ENCODE measurements around the gene TMPRSS4. TPM values are rescaled to one million over a fixed set of nuclear protein-coding genes. Genes with fewer than 3 reads are reported as not detected.
A peak's percentile ranks its signal among the peaks of the same experiment; 100 is the strongest.
"Not testable (repeated sequence)": the region's sequence is repeated elsewhere in the genome, so short reads cannot be mapped to it uniquely, and the experiment has no call there.

TMPRSS4 gene
- total RNA-seq, 1 experiment from 2014 or later = 152 TPM

DNA sequence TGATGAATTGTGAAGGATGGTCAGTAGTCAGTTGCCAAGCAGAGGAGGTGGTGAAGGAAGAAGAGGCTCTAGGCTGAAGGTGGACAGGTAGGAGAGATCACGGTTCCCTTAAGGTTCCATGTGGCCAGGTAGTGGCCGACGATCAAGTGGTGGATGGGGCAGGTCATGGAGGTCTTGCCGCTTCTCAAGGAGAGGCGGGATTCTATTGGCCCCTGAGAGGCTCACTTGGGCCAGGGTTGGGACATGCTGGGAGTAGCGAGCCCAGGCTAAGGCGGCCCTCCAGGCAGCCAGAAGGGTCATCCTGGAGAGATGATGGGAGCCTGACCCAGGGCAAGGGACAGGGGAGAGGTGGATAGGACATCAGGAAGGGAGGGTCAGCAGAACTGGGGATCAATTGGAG lies 20.9 kb upstream of the TMPRSS4 start:
- no peak for DNase-seq (ENCODE audit: low spot score)

DNA sequence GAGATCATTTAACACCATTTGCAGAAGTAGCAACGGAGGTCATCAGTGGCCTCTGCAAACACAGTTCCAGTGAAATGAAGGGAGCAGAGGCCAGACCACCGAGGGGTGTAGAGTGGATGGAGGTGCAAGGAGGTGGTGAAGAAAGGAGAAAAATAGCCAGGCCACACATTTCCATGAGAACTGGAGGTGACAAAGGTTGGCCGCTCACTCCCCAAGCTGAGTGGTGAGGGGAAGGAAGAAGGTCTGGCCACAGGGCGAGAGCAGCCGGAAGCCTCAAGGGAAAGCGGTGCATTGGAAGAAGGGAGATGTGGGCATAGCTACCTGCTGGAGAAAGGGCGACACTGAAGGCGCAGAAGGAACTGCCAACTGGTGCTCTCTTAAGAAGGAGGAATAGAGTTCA lies 20.1 kb upstream of the TMPRSS4 start:
- no peak for DNase-seq (ENCODE audit: low spot score)

DNA sequence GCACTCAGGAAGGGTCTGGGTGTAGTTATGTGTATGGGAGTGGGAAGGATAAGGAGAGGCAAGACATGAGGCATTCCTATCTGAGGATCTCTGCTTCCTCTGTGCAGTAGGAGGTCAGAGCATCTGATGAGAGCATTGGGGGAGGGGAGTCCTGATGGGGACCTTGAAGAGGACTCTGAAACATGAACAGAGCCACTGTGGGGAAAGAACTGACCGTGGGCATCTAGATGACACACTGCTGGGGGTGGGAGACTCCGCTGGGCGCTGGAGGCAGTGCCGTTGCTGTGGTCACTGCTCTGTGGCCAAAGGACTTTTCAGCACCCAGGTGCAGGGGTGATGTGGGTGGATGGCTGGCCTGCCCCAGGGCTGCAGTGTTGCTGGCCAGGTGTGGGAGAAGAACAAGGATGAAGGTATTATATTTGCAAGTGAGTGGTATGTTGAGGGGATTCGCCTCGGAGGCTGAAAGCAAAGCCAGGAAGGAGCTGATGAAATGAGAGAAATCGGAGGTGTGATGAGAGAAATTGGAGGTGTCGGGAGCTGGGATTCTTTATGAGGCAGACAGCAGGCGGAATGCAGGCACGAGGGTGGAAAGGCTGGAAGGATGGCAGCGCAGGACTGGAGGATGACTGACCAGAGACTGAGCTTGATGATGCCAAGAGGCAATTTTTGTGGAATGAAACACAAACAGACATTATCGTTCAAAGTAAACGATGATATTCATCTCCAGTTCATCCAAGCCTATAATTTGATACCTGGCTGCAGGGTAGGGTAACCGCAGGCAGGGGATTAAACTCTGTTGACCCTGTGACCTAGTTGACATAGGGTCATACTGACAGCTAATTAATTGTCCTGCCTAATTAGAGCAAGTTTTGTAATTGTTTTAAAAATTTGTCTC lies 19.4 kb upstream of the TMPRSS4 start:
- DNase-seq (ENCODE audit: low spot score) = no peak

DNA sequence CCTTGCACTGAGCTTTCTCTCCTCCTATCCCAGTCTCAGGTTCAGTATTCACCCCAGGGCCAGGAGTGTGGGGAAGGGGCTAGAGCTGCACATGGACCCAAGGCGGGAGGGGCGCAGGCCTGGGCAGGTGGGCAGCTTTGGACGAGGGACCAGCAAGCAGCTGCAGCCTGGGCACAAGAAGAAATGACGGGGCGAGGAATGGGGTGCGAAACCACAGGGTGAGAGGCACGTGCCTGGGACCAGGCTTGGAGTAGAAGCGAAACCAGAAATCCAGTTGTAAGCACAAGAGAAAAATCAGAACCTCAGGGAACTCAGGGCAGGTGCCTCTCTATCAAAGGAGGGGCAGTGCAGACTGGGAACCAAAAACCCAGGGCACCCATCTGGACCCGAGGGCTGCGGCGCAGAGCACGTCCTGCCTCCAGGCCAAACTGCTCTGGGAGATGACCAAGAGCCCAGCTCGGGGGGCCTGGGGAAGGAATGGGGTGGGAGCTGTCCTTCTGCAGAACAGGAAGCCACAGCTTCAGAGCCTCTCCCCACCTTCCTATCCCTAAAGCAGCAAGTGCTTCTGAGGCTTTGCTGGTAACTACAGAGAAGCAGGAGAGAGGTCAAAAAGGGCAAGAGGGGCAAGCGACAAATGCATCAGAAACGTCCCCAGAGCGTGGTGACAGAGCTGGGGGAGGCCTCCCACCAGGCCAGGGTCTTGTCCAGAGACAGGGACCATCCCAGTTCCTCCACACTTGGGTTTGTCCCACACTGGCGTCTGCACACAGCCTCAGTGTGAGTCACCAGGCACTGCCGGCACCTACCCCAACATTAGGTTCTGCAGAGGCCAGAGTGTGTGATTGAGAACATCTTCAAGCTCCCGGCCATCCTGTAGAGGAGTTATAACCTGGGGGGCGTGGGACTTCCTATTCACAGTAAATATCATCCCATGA lies 18.3 kb upstream of the TMPRSS4 start:
- no peak for DNase-seq (ENCODE audit: low spot score)

DNA sequence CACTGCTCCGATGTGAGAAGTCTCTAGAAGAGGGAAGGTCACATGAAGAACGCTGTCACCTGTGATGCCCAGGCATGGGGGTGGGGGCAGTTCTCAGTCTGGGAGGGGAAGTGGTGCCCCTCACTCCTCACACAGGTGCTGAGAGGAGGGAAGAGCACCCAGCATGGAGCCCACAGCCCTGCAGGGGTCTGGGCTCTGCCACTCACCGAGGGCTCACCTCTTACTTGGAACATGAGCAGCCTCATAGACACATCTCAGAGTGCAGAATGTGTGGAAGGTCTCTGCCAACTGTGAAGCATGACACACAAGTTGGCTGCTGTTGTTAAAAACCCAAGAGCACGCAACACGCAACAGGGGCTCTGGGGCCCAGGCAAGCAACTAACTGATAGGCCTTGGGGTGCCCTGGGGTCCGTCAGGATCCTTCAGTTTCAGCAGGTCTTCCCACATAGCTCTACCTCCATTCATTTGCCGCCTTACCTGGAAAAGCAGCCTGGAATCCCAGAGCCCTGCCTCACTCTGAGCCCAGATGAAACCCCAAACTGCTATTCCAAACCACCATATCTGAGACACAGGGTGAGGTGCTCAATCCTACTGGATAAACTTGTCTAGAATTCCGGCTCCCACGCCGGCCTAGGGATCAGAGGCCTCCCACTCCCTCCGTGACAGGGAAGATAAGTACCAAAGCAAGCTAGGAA lies 17.5 kb upstream of the TMPRSS4 start:
- no peak for DNase-seq (ENCODE audit: low spot score)

DNA sequence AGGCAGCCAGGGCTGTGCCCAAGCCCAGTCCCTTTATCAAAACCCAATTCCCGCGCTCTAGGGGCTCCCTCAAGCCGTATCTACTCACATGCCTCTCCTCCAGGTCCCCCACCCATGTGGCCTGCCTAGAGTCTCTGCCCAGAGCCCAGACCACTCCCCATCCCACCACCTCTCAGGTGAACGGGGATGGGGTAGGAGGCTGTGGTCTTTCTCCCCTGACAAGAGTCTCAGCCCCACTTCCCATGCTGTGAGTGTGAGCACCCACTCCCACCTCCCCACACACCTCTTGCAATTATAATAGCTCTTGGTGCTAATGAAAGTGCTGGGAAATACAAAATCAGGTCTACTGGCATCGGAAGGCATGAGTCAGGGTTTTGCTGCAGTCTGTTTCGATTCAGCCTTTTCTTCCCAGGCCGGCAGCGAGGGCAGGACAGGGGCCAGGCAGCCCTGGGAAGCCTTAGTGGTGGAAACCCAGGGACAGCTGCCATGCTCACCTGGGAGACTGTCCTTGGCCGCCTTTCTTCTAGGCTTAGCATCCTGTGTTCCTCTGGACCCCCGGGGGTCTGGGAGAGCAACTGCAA lies 16.7 kb upstream of the TMPRSS4 start:
- DNase-seq (ENCODE audit: low spot score) = no peak

DNA sequence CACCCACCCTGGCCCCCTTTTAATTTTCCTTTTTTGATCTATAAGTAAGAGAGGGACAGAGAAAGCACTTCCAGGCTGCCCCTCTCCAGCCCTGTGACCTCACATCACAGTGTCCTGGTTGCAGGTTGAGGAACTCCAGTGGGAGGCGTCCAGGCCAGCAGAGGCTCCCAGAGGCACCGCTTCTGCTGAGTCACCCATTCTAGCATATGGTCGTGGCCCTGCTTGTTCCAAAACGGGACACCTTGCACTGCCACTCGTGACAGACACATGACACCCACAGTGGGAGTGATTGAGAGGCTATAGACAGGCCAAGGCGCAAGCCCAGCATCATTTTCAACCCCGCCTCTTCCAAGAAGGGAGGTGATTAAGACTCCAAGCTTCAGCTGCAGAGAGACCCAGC lies 16.0 kb upstream of the TMPRSS4 start:
- DNase-seq (ENCODE audit: low spot score) = no peak

DNA sequence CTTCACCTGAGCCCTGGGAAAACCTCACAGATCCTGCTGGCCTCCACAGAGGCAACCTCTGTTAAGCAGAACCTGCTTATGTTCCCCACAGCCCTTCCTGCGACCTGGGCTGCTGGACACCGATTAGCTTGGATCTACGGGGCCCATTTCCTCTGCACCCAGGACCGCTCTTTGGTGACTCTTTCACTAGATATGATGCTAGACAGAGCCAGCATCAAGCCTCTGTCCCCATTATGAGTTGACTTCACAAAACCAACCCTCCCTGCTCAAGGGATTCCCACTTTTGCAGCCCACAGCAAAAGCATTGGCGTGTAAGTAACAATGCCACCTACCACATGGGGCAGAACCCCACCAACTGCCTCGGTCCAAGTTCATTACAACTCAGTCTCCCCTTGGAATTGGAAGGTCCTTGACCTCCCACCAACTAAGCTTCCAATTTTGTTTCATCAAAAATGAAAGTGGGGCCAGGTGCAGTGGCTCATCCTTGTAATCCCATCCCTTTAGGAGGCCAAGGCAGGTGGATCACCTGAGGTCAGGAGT lies 15.2 kb upstream of the TMPRSS4 start:
- no peak for DNase-seq (ENCODE audit: low spot score)

DNA sequence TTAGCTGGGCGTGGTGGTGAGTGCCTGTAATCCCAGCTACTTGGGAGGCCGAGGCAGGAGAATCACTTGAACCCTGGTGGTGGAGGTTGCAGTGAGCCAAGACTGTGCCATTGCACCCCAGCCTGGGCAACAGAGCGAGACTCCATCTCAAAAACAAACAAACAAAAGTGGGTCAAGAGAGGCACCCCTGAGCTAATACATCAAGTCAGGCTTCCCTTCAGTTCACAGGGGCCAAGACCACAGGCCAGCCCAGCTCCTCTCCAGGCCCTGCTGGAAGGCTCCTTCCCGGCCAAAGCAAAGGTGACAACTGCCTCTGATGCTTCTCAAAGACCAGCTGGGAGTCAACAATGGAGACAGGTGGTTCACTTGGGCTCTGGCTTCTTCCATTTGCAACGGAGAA lies 14.7 kb upstream of the TMPRSS4 start:
- DNase-seq (ENCODE audit: low spot score) = not testable (repeated sequence)

DNA sequence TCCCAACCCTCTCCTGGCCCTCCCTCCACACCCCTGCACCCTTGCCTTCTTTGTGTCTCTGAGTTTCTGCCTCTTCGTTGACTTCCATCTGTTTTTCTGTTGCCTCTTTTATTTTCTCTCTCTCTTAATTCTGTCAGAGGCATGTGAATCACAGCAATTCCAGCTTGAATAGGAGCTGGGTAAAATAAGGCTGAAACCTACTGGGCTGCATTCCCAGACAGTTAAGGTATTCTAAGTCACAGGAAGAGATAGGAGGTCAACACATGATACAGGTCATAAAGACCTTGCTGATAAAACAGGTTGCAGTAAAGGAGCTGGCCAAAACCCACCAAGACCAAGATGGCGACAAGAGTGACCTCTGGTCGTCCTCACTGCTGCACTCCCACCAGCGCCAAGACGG lies 14.2 kb upstream of the TMPRSS4 start:
- not testable (repeated sequence) for DNase-seq (ENCODE audit: low spot score)

DNA sequence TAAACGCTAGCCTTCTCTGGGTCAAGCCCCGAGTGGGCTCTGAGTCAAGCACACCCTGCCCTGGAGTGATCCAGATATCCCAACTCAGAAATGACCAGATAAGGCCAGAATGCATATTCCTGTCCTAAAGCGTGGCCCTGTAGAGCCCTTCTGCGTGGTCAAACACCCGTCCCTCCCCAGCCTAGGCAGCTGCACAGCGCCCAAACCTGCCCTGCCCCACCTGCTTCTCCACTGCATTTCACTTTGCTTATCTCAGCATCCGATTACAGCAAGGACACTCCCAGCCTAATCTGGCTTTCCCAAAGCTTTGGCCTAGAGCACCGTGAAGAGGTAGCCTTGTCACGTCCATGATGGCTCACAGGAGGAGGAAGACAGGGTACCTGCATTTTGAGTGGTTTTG lies 11.9 kb upstream of the TMPRSS4 start:
- DNase-seq (ENCODE audit: low spot score) = no peak

DNA sequence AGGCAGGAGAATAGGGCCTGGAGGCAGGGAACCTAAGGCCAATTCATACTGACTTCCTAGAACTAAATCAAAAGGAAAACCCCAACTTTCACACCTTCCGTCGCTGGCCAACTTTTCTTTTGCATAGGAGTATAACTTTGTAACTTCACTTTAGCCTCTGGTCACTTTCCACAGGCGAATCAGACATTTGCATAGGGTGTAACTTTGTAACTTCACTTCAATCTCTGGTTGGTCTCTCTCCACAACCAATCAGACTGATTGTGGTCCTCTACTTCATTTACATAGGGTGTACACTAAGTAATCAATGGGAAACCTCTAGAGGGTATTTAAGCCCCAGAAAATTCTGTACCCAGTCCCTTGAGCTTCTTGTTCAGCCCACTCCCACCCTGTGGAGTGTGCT lies 11.5 kb upstream of the TMPRSS4 start:
- DNase-seq (ENCODE audit: low spot score) = no peak

DNA sequence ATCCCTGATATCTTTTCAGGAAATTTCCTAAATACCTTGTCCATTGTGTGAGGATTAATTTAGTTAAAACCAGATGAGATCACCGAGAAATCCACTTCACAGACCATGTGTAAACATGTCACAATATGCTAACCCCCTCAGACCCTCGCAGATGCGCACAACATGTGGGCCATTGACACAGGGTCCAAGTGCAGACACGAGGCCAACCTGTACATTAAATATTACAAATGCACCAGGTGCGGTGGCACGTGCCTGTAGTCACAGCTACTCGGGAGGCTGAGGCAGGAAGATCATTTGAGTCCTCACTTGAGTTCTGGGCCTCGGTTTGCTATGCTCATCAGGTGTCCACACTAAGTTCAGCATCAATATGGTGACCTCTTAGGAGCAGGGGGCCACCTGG lies 9.9 kb upstream of the TMPRSS4 start:
- no peak for DNase-seq (ENCODE audit: low spot score)

DNA sequence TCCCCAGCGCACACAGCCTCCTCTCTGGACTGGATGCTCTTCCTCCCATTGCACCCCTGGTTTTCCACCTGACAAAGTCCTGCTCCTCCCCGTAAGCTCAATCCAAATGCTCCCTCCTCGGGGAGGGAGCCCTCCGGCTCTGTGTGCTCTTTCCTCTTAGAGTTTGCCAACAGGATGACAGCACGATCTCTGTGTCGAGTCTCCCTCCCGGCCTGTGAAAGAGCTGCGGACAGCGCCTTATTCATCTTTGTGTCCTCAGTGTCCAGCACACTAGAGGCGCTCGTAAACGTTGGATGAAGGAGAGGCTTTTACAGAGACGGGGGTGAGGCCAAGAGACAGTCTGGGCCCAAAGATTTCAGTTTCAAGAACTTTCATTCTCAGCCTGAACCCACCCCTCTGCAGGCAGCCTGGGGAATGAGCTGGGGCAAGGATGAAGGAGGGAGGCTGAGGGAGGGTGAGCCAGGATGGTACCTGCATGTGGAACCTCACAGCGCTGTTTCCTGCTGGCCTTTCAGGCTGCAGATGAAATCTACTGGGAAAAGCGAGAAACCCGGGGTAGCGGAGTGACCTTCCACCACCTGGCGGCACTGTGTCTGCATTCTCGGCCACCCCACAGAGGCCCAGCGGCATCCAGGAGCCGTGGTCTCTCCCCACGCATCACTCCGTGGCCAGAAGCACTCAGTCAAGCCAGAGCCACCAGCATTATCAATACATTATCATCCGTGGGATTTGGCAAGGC lies 8.5 kb upstream of the TMPRSS4 start:
- peak; percentile 29 for DNase-seq (ENCODE audit: low spot score)

DNA sequence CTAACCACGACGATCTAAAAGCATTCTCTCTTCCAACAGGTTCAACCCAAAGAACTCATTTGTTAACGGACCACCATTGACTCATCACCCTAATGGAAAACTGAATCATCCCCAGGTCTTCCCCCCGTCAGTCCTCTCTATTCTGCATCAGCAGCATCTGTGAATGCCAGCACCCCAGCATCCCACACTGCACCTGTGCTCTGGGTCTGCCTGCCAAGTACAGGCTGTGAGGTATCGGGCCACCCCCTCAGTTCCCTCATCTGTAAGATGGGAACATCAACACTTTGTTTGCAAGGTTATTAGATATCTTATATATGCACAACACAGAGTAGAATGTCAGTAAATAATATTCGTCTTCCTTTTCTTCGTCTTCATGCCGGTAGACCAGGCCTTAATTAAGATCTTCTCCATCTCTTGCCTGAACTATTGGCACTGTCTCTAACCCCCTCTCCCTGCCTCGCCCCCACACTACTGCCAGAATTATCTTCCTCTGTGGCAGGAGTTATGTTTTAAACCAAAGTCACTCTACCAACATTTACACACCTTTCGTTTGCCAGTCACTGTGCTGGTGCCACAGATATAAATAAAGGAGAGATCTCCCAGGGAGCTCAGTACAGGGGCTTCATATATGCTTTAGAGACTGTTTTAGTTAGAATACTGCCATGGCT lies 7.8 kb upstream of the TMPRSS4 start:
- DNase-seq (ENCODE audit: low spot score) = no peak

DNA sequence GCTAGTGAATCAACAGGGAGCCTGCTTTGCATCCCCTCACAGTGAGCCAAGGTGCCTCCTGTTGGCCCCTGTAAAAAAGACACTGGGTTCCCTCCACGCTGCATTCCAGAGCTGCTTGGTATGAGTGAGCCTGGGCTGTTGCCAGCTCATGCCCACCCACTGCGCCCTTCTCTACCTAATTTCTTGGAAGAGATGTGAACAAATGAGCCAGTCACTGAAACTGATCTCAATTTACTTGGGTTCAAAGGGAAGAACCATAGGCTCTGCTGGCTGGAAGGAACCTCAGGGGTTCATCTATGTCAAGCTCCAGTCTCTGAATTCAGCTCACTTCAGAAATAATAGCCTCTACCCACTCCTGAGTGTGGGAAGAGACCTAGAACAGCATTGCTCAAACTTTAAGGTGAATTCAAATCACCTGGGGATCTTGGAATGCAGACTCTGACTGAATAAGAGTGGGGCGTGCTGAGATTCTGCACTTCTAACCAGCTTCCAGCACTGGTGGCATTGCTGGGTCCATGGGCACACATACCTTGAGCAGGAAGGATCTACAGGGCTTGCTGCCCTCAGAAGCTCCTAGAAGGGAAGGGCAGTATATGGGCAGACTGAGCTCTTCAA lies 5.4 kb upstream of the TMPRSS4 start:
- DNase-seq (ENCODE audit: low spot score) = no peak

DNA sequence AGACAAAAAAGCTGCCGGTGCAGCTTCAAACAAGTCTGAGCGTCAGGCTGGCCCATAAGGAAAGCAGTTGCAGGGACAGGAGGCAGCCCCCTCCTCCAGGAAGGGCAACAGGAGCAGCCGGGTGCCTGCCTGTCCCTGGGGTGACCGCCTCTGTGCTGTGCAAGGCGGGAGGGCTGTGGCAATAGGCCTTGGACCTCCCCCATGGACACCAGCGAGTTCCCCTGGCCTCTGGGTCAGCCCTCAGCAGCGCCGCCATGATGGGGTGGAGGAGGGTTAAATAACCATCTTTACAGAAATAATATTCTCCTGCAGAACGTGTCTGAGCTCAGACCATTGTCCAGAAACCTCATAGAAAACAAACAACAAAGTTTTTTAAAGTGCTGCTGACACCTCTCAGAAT lies 3.3 kb upstream of the TMPRSS4 start:
- no peak for DNase-seq (ENCODE audit: low spot score)

DNA sequence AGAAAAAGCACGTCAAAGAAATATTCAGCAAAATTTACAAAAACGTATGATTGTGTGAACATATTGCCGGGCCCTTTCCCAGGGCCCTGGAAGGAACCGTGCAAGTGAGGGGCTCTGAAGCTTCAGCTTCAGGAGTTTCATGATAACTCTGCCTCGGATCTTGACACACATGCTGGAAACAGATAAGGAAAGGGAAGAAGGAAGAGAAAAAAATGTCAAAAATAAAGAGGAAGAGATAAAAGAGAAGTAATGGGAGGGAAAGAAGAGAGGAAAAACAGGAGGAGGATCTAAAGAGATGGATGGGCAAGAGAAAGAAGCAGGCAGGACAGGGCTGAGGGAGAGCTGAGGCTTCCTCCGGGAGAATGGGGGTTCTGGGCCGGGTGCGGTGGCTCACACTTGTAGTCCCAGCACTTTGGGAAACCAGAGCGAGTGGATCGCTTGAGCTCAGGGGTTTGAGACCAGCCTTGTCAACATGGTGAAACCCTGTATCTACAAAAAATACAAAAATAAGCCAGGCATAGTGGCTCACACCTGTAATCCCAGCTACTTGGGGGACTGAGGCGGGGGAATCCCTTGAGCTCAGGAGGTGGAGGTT lies 2.7 kb upstream of the TMPRSS4 start:
- DNase-seq (ENCODE audit: low spot score) = no peak

DNA sequence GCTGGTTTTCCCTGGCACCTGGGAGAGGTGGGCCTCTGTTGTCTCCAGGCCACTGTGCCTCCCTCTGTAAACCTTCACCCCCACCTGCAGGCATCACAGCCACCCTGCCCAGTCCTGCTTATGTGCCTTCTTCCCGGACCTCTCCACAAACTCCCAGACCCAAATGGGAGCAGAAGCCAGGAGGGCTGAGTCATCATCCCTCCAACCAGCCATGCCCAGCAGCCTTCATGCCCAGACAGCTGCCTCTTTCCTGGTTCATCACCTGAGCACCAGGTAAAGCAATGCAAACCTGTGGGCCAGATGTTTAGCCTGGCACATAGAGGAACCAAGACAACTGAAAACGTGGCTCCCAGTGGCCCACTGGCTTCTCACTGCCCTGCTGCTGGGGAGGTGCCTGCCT lies 2.1 kb upstream of the TMPRSS4 start:
- DNase-seq (ENCODE audit: low spot score) = peak; percentile 88
